AG09319 (cell line): Measurements from ENCODE around the gene PDK1.
"Not testable (repeated sequence)": the region's sequence is repeated elsewhere in the genome, so short reads cannot be mapped to it uniquely, and the experiment has no call there.

Experiments
- DNase-seq: peaks from one replicate; pipeline ENCODE4 v3.0.0-alpha.2; 2010; ENCODE audit warnings: low read depth; ENCODE audit errors: extremely low read depth
- TF ChIP-seq, protein P1 (sequence below): IDR thresholded peaks from 2 replicates; pipeline ENCODE4 v1.5.1; 2011; ENCODE audit warnings: low read depth, mild to moderate bottlenecking, inconsistent platforms, low read length, moderate library complexity

PDK1 gene

GRCh38 chr2:172513935-172514586 is 41.8 kb upstream of the PDK1 start:
- no peak for DNase-seq
- TF ChIP-seq, protein P1, sequence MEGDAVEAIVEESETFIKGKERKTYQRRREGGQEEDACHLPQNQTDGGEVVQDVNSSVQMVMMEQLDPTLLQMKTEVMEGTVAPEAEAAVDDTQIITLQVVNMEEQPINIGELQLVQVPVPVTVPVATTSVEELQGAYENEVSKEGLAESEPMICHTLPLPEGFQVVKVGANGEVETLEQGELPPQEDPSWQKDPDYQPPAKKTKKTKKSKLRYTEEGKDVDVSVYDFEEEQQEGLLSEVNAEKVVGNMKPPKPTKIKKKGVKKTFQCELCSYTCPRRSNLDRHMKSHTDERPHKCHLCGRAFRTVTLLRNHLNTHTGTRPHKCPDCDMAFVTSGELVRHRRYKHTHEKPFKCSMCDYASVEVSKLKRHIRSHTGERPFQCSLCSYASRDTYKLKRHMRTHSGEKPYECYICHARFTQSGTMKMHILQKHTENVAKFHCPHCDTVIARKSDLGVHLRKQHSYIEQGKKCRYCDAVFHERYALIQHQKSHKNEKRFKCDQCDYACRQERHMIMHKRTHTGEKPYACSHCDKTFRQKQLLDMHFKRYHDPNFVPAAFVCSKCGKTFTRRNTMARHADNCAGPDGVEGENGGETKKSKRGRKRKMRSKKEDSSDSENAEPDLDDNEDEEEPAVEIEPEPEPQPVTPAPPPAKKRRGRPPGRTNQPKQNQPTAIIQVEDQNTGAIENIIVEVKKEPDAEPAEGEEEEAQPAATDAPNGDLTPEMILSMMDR: no peak

DNA sequence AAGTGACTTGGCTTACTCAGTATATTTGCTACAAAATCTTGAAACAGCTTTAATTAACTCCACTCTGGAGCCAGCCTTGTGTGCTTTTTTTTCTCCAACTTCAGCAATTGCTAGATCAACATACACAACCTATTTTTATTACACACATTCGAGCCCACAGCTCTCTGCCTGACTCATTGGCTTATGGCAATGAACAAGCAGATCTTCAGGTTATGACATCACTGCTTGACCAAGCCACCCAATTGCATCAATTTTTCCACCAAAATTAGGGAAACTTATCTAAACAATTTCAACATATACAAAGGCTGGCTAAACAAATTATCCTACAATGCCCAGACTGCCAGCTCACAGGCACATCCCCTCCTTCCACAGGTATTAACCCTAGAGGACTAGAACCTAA is 39.6 kb upstream of the PDK1 start:
- TF ChIP-seq, protein P1: no peak
- DNase-seq: peak; percentile 28

DNA sequence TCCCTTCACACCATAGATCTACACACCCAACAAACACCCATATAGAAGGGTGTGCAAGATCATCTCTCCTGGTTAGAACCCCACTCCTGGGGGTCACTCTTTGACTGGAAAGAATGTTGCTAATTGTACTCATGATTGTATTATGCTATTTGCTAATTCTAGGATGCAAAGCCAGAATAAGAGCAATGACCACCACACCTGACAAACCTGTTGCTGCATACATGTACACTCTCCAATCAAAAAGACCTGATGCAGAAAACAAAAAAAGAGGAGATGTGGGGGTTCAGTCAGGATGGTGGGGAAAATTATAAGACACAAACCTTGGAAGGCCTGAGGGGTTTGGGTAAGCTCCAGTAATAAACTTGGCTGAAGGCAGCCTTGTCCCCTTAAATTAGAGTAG is 36.9 kb upstream of the PDK1 start:
- no peak for DNase-seq
- TF ChIP-seq, protein P1: no peak

- DNase-seq: no peak
- TF ChIP-seq, protein P1: no peak
Measured at GRCh38 chr2:172525601-172526000, 30.3 kb upstream of the PDK1 start.

GRCh38 chr2:172531309-172531708 is 24.6 kb upstream of the PDK1 start:
- TF ChIP-seq, protein P1: no peak
- DNase-seq: no peak

- not testable (repeated sequence) for DNase-seq
Measured at GRCh38 chr2:172532461-172532860, 23.4 kb upstream of the PDK1 start.

- TF ChIP-seq, protein P1: no peak
Measured at GRCh38 chr2:172533687-172534086, 22.2 kb upstream of the PDK1 start.

GRCh38 chr2:172535119-172535518 is 20.8 kb upstream of the PDK1 start:
- TF ChIP-seq, protein P1: no peak
- no peak for DNase-seq

More at GRCh38 chr2:172533687-172534086, 22.2 kb upstream of the PDK1 start:
- DNase-seq: no peak

- not testable (repeated sequence) for DNase-seq
Measured at GRCh38 chr2:172537851-172538250, 18.0 kb upstream of the PDK1 start.
